RWPE1 (cell line): ENCODE data around the gene VPS13D.

Source experiments
- CTCF ChIA-PET: fragments of 350-600 bp; sonication (Branson Sonifier 250); formaldehyde crosslinking; extraction: SDS; loops from one replicate; lab custom pipeline; 2021; lab: Yijun Ruan, JAX
- POLR2A ChIA-PET: fragments of 400-600 bp; formaldehyde crosslinking; extraction: SDS; loops from one replicate; lab custom pipeline; 2020; ENCODE audit warnings: antibody characterized with exemption; ENCODE audit not compliant: low non-redundant PET; lab: Yijun Ruan, JAX
- DNase-seq: peaks from one replicate; pipeline ENCODE4 v3.0.0; 2012; ENCODE audit warnings: low spot score
- H3K27ac ChIP-seq: fragments of 450-650 bp; 2 replicates; pipeline ENCODE4 v1.5.1; 2017
- CTCF ChIP-seq: fragments of 450-650 bp; conservative IDR thresholded peaks from 2 replicates; pipeline ENCODE4 v1.5.1; 2017; ENCODE audit warnings: low read depth, mild to moderate bottlenecking

VPS13D gene

GRCh38 chr1:12478612-12478985 is 248.8 kb downstream of the VPS13D start:
- CTCF ChIA-PET = interaction anchor here (0.7 to 1.2 kb wide), 2 partner anchors 31 to 249 kb away, joined by 3 read pairs; no protein-coding TSS in a partner anchor
- POLR2A ChIA-PET = no interaction called here
- peak overlapping the region; percentile 64 for H3K27ac ChIP-seq
- no peak for DNase-seq
- TF ChIP-seq CTCF = no peak

- ChIA-PET CTCF (interaction anchor here (0.6 to 0.7 kb wide), 2 partner anchors 32 to 180 kb away, joined by 3 read pairs; no protein-coding TSS in a partner anchor), POLR2A (no interaction called here)
- TF ChIP-seq CTCF = no peak
- no peak for DNase-seq
- H3K27ac ChIP-seq = no peak overlapping the region
Measured at GRCh38 chr1:12479311-12479710, 249.5 kb downstream of the VPS13D start.

GRCh38 chr1:12480041-12480440 is 250.2 kb downstream of the VPS13D start:
- ChIA-PET CTCF (interaction anchor here (0.6 to 0.9 kb wide), 2 partner anchors 27 to 179 kb away, joined by 3 read pairs; no protein-coding TSS in a partner anchor), POLR2A (no interaction called here)
- no peak for TF ChIP-seq CTCF
- H3K27ac ChIP-seq = no peak overlapping the region
- DNase-seq = no peak

GRCh38 chr1:12480748-12481362 is 251.0 kb downstream of the VPS13D start:
- TF ChIP-seq CTCF = no peak
- ChIA-PET CTCF (interaction anchor here (0.9 kb wide), 1 partner anchor 26 kb away, joined by 3 read pairs; no protein-coding TSS in a partner anchor), POLR2A (no interaction called here)
- DNase-seq = peak; percentile 86
- H3K27ac ChIP-seq = peak overlapping the region; percentile 42

- POLR2A ChIA-PET = no interaction called here
- CTCF ChIA-PET = no interaction called here
- no peak for DNase-seq
- TF ChIP-seq CTCF = no peak
- H3K27ac ChIP-seq = no peak overlapping the region
Measured at GRCh38 chr1:12481928-12482327, 252.1 kb downstream of the VPS13D start.

- no peak for TF ChIP-seq CTCF
- no peak for DNase-seq
- no peak overlapping the region for H3K27ac ChIP-seq
- ChIA-PET POLR2A (no interaction called here), CTCF (no interaction called here)
Measured at GRCh38 chr1:12482988-12483387, 253.2 kb downstream of the VPS13D start.
